ENCODE measurements around the gene ODAD4. TPM values are rescaled to one million over a fixed set of nuclear protein-coding genes. Genes with fewer than 3 reads are reported as not detected.

ODAD4 gene
- total RNA-seq, 4 donors from 2014 or later: 3.7 to 5.4 (median 5.2) TPM

DNA sequence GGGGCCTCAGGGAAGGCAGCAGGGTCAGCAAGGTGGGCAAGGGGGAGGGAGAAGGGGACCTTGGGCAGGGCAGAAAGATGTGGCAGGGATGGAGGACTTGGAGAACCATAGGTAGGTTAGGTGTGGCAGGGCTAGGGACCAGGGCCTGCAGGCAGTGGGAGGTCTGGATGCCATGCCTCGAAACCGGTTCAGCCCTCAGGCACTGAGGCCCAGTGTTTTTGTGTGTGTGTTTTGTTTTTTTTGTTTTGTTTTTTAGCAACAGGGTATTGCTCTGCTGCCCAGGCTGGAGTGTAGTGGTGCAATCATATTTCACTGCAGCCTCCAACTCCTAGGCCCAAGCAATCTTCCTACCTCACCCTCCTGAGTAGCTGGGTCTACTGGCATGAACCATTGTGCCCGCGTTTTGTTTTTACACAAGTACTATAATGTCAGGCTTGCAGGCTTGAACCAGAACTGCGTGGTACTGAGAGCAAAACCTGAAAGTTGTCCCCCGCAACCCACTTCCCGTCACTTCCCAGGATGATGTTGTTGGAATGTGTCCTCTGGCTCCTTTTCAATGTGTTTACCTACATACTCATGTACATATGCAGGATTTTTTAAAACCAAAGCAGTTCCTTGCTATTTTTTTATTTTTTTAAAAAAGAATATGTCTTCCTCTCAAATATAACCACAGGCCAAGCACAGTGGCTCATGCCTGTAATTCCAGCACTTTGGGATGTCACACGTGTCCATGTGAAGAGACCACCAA, 12.4 kb downstream of the ODAD4 start:
- Histone ChIP-seq H3K9me3 (no peaks in the 10 kb centered on the region), H3K4me1 (no peaks in the 10 kb centered on the region), H3K36me3 (peaks cover 0 to 42% (median 0%) of the 10 kb centered on the region in 3 donors), H3K4me3 (no peak overlapping the region), H3K27ac (no peak overlapping the region), H3K27me3 (no peaks in the 10 kb centered on the region)
- no peak for DNase-seq (ENCODE audit: low spot score in 2 of 2)
- TF ChIP-seq EP300 (IDR thresholded peaks at IDR 0.05) (no peak), POLR2A (IDR thresholded peaks at IDR 0.05) (no peak)
- TF ChIP-seq, protein P1, sequence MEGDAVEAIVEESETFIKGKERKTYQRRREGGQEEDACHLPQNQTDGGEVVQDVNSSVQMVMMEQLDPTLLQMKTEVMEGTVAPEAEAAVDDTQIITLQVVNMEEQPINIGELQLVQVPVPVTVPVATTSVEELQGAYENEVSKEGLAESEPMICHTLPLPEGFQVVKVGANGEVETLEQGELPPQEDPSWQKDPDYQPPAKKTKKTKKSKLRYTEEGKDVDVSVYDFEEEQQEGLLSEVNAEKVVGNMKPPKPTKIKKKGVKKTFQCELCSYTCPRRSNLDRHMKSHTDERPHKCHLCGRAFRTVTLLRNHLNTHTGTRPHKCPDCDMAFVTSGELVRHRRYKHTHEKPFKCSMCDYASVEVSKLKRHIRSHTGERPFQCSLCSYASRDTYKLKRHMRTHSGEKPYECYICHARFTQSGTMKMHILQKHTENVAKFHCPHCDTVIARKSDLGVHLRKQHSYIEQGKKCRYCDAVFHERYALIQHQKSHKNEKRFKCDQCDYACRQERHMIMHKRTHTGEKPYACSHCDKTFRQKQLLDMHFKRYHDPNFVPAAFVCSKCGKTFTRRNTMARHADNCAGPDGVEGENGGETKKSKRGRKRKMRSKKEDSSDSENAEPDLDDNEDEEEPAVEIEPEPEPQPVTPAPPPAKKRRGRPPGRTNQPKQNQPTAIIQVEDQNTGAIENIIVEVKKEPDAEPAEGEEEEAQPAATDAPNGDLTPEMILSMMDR (IDR thresholded peaks at IDR 0.05): no peak
- WGBS, 2 donors: 89 to 91% methylated on average over 8 of the region's 8 CpGs

DNA sequence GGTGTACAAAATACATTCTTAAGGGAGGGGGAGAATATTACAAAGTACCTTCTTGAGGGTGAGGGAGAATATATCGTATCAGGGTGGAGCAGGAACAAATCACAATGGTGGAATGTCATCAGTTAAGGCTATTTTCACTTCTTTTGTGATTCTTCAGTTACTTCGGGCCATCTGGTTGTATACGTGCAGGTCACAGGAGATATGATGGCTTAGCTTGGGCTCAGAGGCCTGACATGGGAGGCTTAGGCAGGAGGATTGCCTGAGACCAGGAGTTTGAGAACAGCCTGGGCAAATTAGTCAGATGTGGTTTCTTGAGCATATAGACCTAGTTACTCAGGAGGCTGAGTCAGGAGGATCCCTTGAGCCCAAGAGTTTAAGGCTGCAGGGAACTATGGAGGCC, 13.1 kb downstream of the ODAD4 start:
- 90 to 93% methylated on average over 3 of the region's 3 CpGs for WGBS, 2 donors
- H3K4me1 ChIP-seq: no peaks in the 10 kb centered on the region
- no peak for TF ChIP-seq POLR2A (IDR thresholded peaks at IDR 0.05)
- TF ChIP-seq, protein P1 (IDR thresholded peaks at IDR 0.05): no peak
- TF ChIP-seq EP300 (IDR thresholded peaks at IDR 0.05): no peak
- H3K27ac ChIP-seq: no peak overlapping the region
- no peaks in the 10 kb centered on the region for H3K9me3 ChIP-seq
- no peak for DNase-seq (ENCODE audit: low spot score in 2 of 2)
- no peaks in the 10 kb centered on the region for H3K27me3 ChIP-seq
- no peak overlapping the region for H3K4me3 ChIP-seq
- H3K36me3 ChIP-seq: peaks cover 0 to 37% (median 0%) of the 10 kb centered on the region in 3 donors

DNA sequence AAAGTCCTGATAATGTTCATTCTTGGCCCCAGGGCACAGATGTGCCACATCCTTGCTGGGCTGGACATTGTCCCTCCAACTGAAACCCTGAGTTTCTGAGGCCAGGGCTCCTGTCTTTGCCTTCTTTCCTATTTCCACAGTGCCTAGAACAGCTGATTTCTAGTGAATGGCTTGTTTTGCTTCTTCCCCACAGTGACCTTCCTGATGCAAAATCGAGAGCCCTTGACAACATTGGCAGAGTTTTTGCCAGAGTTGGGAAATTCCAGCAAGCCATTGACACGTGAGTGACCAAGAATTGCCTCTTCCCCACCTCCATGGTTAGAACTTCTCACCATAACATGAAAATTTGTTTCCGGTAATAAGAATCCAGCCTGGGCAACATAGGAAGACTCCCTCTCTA, 14.5 kb downstream of the ODAD4 start:
- Histone ChIP-seq H3K9me3 (no peaks in the 10 kb centered on the region), H3K4me1 (no peaks in the 10 kb centered on the region), H3K27ac (no peak overlapping the region), H3K27me3 (no peaks in the 10 kb centered on the region), H3K4me3 (no peak overlapping the region), H3K36me3 (peaks cover 0 to 37% (median 0%) of the 10 kb centered on the region in 3 donors)
- WGBS, 2 donors: 61 to 63% methylated on average over 3 of the region's 3 CpGs
- TF ChIP-seq, protein P1 (IDR thresholded peaks at IDR 0.05): no peak
- TF ChIP-seq EP300 (IDR thresholded peaks at IDR 0.05): no peak
- TF ChIP-seq POLR2A (IDR thresholded peaks at IDR 0.05): no peak
- no peak for DNase-seq (ENCODE audit: low spot score in 2 of 2)

DNA sequence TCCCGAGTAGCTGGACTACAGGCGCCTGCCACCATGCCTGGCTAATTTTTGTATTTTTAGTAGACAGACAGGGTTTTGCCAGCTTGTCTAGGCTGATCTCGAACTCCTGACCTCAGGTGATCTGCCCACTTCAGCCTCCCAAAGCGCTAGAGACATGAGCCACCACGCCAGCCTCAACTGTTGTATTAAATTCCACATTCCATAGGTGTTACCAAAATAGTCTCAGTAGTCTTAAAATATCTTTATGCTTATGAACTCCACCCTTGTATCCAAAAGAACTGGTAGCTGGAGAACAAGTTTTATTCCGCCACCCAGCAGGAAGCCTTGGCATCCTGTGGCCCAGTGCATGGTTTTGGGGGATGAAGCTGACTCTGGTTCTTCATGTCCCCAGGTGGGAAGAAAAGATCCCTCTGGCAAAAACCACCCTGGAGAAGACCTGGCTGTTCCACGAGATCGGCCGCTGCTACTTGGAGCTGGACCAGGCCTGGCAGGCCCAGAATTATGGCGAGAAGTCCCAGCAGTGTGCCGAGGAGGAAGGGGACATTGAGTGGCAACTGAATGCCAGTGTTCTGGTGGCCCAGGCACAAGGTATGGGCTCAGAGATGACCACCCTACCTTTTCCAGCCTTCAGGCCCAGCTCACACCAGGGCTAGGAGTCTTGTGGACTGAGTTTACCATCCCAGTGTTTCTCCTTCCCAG, 18.5 kb downstream of the ODAD4 start:
- Histone ChIP-seq H3K4me3 (no peak overlapping the region), H3K27ac (no peak overlapping the region), H3K27me3 (no peaks in the 10 kb centered on the region), H3K4me1 (no peaks in the 10 kb centered on the region), H3K36me3 (peaks cover 0 to 57% (median 0%) of the 10 kb centered on the region in 3 donors), H3K9me3 (no peaks in the 10 kb centered on the region)
- TF ChIP-seq, protein P1 (IDR thresholded peaks at IDR 0.05): no peak
- TF ChIP-seq EP300 (IDR thresholded peaks at IDR 0.05) (no peak), POLR2A (IDR thresholded peaks at IDR 0.05) (no peak)
- WGBS, 2 donors: 84 to 91% methylated on average over 11 of the region's 11 CpGs
- no peak for DNase-seq (ENCODE audit: low spot score in 2 of 2)

DNA sequence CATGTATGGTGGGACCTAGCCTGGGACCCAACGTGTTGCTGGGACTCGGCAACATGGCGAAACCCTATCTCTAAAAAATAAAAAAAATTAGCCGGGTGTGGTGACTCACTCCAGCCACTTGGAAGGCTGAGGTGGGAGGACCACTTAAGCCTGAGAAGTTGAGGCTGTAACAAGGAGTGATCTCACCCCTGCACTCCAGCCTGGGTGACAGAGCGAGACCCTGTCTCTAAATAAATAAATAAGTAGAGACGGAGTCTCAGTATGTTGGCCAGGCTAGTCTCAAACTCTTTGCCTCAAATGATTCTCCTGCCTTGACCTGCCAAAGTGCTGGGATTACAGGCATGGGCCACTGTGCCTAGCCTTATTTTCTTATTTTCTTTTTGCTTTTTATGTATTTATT, 26.1 kb downstream of the ODAD4 start:
- 93 to 95% methylated on average over 6 of the region's 6 CpGs for WGBS, 2 donors
- peaks cover 0 to 32% (median 0%) of the 10 kb centered on the region in 3 donors for H3K36me3 ChIP-seq
- TF ChIP-seq, protein P1 (IDR thresholded peaks at IDR 0.05): no peak
- TF ChIP-seq POLR2A (IDR thresholded peaks at IDR 0.05) (no peak), EP300 (IDR thresholded peaks at IDR 0.05) (no peak)
- no peaks in the 10 kb centered on the region for H3K27me3 ChIP-seq
- H3K4me1 ChIP-seq: peaks cover 0 to 17% (median 3%) of the 10 kb centered on the region in 4 donors
- no peak overlapping the region for H3K27ac ChIP-seq
- H3K9me3 ChIP-seq: no peaks in the 10 kb centered on the region
- H3K4me3 ChIP-seq: no peak overlapping the region
- DNase-seq (ENCODE audit: low spot score in 2 of 2): no peak

Measured in tibial nerve (tissue), 4 donors.